KG1 (cell line): Measurements from ENCODE around the gene SMPD3.
A peak's percentile ranks its signal among the peaks of the same experiment; 100 is the strongest.

Source experiments
- DNase-seq: peaks from one replicate; lab custom pipeline; 2025; lab: John Stamatoyannopoulos, UW

SMPD3 gene

GRCh38 chr16:68369168-68369567 lies 79.1 kb downstream of the SMPD3 start:
- no peak for DNase-seq

- DNase-seq = no peak
Measured at GRCh38 chr16:68368301-68368888, 79.9 kb downstream of the SMPD3 start.

GRCh38 chr16:68367891-68368290 lies 80.4 kb downstream of the SMPD3 start:
- DNase-seq = no peak

GRCh38 chr16:68367440-68367839 lies 80.9 kb downstream of the SMPD3 start:
- no peak for DNase-seq

GRCh38 chr16:68367030-68367429 lies 81.3 kb downstream of the SMPD3 start:
- DNase-seq = no peak

GRCh38 chr16:68366062-68366461 lies 82.2 kb downstream of the SMPD3 start:
- DNase-seq = no peak

- DNase-seq = no peak
Measured at GRCh38 chr16:68365167-68365817, 83.0 kb downstream of the SMPD3 start.

GRCh38 chr16:68364561-68364998 lies 83.7 kb downstream of the SMPD3 start:
- no peak for DNase-seq

GRCh38 chr16:68363658-68364521 lies 84.4 kb downstream of the SMPD3 start:
- DNase-seq = no peak

- DNase-seq = no peak
Measured at GRCh38 chr16:68362947-68363657, 85.2 kb downstream of the SMPD3 start.

- no peak for DNase-seq
Measured at GRCh38 chr16:68362262-68362913, 85.9 kb downstream of the SMPD3 start.

GRCh38 chr16:68361485-68361884 lies 86.8 kb downstream of the SMPD3 start:
- no peak for DNase-seq

- no peak for DNase-seq
Measured at GRCh38 chr16:68360956-68361355, 87.4 kb downstream of the SMPD3 start.

- DNase-seq = no peak
Measured at GRCh38 chr16:68360547-68360946, 87.8 kb downstream of the SMPD3 start.

GRCh38 chr16:68359398-68360191 lies 88.7 kb downstream of the SMPD3 start:
- no peak for DNase-seq

GRCh38 chr16:68358951-68359350 lies 89.4 kb downstream of the SMPD3 start:
- DNase-seq = no peak

- no peak for DNase-seq
Measured at GRCh38 chr16:68357923-68358322, 90.4 kb downstream of the SMPD3 start.

- DNase-seq = no peak
Measured at GRCh38 chr16:68357521-68357922, 90.8 kb downstream of the SMPD3 start.

GRCh38 chr16:68356919-68357286 lies 91.4 kb downstream of the SMPD3 start:
- DNase-seq = no peak

- peak; percentile 50 for DNase-seq
Measured at GRCh38 chr16:68356249-68356918, 91.9 kb downstream of the SMPD3 start.
